Measurements from ENCODE around the gene CPLANE2.
"Not testable (repeated sequence)": the region's sequence is repeated elsewhere in the genome, so short reads cannot be mapped to it uniquely, and the experiment has no call there.

Gene CPLANE2

DNA sequence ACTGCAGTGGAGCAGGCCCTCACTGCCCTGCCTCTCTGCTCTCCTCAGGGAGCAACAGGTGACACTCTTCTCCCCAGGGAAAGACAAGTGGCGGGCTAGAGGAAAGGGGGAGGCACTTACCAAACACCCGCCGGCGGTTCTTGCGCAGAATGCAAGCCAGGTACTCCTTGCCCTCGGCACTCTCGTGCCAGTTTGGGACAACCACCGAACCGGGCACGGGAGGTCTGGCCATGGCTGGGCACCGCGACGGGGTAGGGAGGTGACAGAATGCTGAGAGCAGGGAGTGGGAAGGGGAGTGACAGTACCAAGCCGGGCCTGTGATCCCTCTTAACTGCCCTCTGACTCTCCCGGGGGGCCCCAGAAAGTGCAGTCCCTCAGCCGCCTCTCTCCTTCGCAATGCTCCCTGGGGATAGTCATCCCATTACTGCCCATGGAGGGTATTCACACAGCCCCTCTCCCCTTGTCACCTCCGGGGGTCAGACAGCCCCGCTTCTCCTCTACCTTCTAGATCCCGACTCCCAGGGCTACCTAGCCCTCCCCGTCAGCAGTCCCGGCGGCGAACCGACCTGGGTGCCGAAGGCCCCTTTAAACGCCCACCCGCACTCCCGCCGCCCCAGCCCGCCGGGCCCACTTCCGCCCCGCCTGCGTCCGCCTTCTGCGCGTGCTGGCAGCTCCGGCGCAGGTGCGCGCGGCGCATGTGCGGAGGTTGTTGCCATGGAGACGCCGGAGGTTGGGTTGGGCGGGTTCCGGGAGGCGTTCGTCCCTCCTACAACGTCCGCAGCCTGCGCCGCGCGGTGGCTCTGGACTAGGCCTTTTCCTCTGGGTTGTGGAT is at the start of gene CPLANE2:
Gene CPLANE2, minus strand, starts transcription at position 673 of the 832 bp plus-strand sequence. Its CDS starts 441 bp downstream, at position 232.
- peak; percentile 65 for DNase-seq

- no peak for DNase-seq
These were observed 49.1 kb upstream of the CPLANE2 start for GRCh38 chr1:16286122-16286521.

DNA sequence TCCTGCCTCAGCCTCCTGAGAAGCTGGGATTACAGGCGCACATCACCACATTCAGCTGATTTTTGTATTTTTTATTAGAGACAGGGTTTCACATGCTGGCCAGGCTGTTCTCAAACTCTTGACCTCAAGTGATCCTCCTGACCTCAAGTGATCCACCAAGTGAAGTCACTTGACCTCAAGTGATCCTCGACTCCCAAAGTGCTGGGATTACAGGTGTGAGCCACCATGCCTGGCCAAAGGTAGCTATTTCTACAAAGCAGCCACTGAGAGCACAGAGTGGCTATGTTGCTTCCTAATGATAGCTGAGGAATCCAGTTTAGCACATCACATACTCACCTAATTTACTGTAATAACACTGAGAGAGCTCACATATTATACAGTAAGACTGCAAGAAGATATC is 44.8 kb upstream of the CPLANE2 start:
- DNase-seq = no peak

- DNase-seq = no peak
These were observed 42.2 kb upstream of the CPLANE2 start for GRCh38 chr1:16279186-16279585.

GRCh38 chr1:16276302-16277030 is 39.5 kb upstream of the CPLANE2 start:
- no peak for DNase-seq

GRCh38 chr1:16275591-16275990 is 38.6 kb upstream of the CPLANE2 start:
- DNase-seq = no peak

- no peak for DNase-seq
These were observed 30.8 kb upstream of the CPLANE2 start for GRCh38 chr1:16267690-16268180.

- DNase-seq = no peak
These were observed 29.6 kb upstream of the CPLANE2 start for GRCh38 chr1:16266411-16267118.

- no peak for DNase-seq
These were observed 25.1 kb upstream of the CPLANE2 start for GRCh38 chr1:16262067-16262466.

DNA sequence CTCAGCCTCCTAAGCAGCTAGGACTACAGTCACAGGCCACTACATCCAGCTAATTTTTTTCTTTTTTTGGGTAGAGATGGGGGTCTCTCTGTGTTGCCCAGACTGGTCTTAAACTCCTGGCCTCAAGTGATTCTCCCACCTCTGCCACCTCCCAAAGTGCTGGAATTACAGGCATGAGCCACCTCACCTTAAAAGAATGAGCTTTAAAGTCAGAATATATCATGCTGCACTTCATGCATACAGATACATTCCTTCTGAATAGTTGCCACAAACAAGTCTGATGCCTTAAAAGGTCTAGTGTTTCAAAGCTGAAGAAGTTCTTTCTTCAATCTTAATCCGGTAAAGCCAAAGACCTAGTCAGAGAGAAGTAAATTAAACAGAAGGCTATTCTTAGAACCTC is 23.8 kb upstream of the CPLANE2 start:
- no peak for DNase-seq

GRCh38 chr1:16258591-16259135 is 21.7 kb upstream of the CPLANE2 start:
- DNase-seq = no peak

DNA sequence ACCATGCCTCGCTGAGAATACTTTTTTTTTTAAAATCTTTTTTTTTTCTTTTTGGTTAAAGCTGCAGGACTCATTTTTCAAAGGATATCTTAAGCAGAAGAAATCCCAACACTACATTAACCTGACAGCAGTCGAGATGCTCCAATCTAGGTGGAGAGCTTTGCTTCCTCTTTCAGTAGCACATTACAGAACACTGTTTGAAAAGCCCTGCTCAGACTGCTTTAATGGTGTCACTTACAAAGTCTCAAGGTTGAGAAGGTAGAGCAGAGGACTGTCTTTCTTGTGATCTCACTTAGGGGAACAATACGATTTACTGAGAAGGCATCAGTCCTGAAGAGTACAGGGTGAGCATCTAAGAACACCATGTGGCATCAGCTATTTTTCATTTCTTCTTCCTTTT is 21.0 kb upstream of the CPLANE2 start:
- DNase-seq = no peak

- DNase-seq = not testable (repeated sequence)
These were observed 20.6 kb upstream of the CPLANE2 start for GRCh38 chr1:16257556-16257955.

DNA sequence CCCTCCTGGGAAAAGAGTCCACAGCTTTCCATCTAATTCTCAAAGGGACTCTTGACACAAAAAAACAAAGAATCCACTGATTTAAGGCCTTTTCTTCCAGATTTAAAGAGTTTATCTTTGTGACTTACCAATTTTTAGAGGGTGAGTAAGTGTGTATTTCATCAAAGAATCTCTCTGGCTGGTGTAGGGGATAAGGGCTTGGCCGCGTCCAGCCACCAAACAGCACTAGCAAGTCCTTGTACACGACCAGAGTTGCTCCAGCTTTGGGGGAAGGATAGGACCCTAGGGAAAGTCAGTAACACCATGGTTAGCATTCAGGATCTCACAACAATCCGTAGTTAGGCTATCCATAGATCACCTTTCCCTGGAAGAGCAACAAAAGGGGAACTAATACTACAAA is 19.5 kb upstream of the CPLANE2 start:
- no peak for DNase-seq

- DNase-seq = no peak
These were observed 17.4 kb upstream of the CPLANE2 start for GRCh38 chr1:16254263-16254928.

DNA sequence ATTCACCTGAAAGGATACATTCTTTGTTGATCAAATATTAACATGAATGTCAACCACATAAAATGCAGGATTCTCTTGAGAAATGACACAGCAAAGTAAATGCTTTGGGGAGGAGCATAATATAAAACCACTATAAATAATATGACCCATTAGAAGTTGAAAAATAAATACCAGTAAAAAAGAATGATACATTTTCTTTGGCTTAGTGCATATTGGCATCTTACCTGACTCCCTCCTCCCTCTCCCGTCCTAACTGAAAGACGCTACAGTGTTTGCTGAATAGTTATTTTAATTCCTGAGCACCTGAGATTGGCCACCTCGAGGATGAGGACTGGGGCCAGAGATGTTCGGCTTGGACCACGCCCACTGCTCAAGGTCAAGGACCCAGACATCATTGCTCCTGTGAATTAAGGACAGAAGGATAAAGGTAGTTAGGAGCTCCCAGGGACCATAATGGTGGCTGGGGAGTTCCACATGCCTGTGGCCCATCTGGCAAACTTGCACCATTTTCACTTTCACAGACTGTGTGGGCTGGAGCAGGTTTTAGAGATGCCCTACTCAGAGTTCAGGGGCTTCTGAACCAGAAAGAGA is 16.4 kb upstream of the CPLANE2 start:
- no peak for DNase-seq

- DNase-seq = no peak
These were observed 15.9 kb upstream of the CPLANE2 start for GRCh38 chr1:16252912-16253311.

DNA sequence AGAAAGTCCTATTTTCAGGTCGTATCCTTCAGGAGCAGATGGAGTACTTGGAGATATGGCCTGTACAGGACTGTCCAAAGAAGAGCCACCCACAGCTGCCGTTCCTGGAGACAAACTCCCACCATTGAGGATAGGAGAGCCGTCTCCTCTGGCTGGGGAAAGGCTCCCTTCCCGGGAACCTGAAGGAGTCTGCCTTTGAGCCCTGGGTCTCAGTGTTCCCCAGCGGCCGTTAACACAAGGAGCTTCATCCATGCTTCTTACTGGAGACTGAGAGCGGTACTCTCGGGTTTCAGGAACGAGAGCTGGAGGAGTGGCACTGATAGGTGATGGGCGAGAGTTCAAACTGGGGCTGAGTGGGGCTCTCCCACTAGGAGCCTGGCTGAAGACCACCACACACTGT is 14.4 kb upstream of the CPLANE2 start:
- no peak for DNase-seq

DNA sequence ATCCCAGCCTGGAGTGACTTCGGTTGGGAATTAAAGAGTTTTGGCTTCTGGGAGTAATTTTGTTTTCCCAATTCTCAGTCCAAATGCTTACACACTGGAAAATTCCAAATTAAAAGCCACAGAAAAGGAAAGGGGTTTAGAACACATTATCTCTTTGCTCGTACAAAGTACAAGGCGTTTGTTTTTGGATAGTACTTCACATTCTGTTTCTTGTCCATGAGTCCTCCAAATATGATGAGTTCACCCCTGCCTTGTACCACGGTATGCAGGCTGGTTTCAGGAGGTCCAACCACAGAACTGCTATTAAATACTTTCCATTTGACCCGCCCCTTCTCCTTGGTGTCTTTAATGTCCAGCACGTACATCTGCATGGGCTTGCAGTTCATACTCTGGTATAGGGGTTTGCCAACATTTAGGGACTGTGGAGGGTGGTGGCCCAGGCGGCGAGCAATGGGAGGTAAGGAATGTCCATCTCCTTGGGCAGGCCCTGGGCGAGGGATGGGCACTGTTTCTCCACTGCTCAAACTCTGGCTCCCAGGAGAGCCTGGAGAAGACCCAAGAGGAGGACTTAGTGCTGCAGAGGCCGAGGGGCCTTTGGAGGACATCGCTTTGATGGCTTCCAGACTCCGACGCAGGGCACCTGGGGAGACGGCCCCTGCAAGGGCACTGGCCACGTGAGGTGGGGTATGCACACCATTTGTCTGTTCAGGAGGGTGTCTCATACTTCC is 13.7 kb upstream of the CPLANE2 start:
- no peak for DNase-seq

DNA sequence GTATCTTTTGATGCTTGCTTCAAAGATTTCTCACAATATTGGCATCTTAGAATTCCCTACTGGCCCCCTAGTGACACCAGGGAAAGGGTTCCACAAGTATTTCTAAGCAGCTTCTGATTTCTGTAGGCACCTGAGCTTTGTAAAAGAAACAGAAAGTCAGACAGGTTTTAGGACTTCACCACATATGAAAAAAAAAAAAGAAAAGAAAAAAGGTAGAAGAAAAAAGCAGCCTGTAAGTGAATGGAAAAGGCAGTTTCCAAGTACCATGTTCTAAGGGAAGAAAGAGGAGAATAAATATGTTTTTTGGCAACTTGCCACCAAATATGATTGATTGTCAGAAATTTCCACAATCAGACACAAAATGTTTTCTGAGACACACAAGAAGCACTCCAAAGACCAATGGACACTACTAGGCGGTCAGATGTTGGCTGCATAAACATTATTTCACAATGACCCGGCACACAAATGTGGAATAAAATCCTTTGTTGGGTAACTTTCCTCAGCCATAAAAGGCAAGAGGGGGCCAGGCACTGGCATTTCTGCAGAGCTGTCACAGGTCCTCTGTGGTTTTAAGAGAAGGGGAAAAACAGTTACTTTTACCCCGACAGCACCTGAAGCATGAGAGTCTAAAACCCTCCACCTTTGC is 12.7 kb upstream of the CPLANE2 start:
- DNase-seq = no peak
